Right renal cortex interstitium (tissue), 3 donors: ENCODE data around the gene MDM1. TPM values are rescaled to one million over a fixed set of nuclear protein-coding genes. Genes with fewer than 3 reads are reported as not detected.

Experiments
- DNase-seq, 3 donors: peaks; one replicate each; pipeline ENCODE4 v3.0.0-alpha.2; 2013; ENCODE audit warnings: low read depth in 3 of 3, low spot score in 2 of 3
- polyA plus RNA-seq, 3 donors: library from polyadenylated mRNA; unstranded; fragments of 120-200 nt; gene quantifications; one replicate each; pipeline ENCODE4 v1.2.1, GENCODE V29; 2013; ENCODE audit not compliant: insufficient read length in 3 of 3

Gene MDM1
- polyA plus RNA-seq, 3 donors: 31.4 to 44.4 (median 36.4) TPM

DNA sequence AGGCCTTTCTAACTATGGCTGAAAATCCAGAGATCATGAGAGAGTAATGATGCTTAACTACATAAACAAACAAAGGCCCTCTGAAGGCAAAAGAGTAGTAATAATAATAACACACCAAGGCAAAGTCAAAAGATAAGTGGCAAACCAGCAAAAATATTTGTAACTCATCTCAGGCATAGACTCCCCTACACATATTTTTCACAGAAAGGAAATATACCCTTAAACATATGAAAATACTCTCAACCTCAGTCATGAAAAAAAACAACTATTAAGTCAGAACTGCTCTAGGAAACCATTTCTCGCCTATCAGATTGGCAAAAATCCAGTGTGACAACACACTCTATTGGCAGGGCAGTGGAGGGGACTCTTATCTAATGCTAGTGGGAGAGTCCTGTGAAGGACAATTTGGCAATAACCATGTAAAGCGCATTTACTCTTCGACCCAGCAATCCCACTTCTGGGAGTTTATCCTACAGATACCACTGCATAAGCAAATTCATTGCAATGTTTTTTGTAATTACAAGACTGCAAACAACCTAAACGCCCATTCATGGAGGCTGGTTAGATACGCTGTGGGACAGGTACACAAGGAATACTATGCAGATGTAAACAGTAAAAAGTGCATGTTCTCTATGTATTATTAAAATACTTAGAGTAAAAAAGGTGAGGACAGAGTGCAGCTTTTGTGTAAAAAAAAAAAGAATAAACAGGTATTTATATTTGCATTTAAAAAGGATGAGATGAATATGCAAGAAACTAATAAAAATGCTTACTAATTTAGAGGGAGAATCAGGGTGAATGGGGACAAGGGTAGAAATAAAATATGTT is 52.7 kb downstream of the MDM1 start:
- no peak for DNase-seq

GRCh38 chr12:68276402-68276930 is 55.7 kb downstream of the MDM1 start:
- DNase-seq: no peak

- no peak for DNase-seq
These were observed 59.4 kb downstream of the MDM1 start for GRCh38 chr12:68272732-68273131.

DNA sequence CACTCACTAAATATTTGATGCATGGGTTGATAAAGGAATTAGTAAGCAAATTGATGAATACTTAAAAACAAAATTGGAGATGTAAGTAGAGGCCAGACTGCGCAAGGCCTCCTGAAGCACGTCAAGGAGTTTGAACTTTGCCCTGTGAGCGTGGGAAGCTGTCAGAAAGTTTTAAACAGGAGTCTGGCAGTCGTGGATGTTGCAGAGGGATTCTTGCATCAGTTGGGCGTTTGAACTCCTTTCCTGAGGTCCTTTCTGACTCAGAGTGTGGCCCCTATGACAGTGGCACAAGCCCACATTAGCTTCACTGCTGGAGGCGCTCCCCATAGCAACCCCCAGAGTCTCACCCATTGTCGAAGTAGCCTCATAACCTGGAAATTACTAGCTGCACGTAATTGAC is 60.8 kb downstream of the MDM1 start:
- no peak for DNase-seq

DNA sequence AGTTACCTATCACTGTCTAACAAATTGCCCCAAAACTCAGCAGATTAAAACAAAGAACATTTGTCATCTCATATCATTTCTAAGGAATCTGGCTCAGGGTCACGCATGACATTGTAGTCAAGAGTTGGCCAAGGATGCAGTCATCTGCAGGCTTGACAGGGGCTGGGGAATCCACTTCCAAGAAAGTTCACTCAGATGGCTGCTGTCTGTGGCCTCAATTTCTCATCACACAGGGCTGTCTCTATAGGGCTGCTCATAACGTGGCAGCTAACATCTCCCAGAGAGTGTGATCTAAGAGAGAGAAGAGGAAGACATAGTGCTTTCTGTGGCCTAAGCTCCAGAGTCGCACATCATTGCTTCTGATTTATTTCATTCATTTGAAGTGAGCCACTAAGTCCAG is 61.8 kb downstream of the MDM1 start:
- DNase-seq: no peak

- DNase-seq: no peak
These were observed 62.4 kb downstream of the MDM1 start for GRCh38 chr12:68269779-68270178.

- DNase-seq: no peak
These were observed 63.2 kb downstream of the MDM1 start for GRCh38 chr12:68268967-68269366.

GRCh38 chr12:68267892-68268396 is 64.2 kb downstream of the MDM1 start:
- no peak for DNase-seq

DNA sequence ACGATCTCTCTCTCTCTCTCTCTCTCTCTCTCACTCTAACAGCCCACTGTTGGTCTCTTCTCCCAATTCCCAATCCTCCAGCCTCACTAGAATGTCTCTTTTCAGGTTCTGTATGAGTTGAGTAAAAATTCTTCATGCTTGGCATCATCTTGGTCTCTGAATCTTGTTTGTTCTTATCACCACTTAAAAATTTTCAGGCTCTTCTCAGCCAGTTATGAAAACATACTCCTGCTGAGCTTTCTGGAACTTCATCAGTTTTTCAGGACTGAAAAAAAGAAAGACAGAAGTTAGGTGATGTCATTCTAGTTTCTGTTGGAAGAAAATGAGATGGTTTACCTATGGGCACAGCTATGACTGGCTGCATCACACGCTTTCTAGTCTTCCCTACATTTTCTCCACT is 67.3 kb downstream of the MDM1 start:
- DNase-seq: no peak

- DNase-seq: no peak
These were observed 67.9 kb downstream of the MDM1 start for GRCh38 chr12:68264158-68264855.

- no peak for DNase-seq
These were observed 68.8 kb downstream of the MDM1 start for GRCh38 chr12:68263366-68263765.

DNA sequence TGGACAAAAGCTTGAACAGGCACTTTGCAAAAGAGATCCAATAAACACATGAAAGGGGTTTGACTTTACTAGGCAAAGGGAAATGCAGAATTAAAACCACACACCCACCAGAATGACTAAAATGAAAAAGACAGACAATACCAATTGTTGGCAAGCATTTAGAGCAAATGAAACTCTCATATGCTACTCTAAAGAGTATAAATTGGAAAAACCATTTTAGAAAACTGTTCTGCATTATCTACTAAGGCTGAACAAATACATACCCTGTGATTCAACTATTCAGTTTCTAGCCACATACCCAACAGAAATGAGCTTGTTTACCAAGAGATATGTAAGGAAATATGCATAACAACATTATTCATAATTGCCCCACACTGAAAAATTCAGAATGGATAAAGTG is 70.3 kb downstream of the MDM1 start:
- no peak for DNase-seq

- DNase-seq: no peak
These were observed 72.0 kb downstream of the MDM1 start for GRCh38 chr12:68260153-68260552.

- no peak for DNase-seq
These were observed 72.7 kb downstream of the MDM1 start for GRCh38 chr12:68259318-68259940.

DNA sequence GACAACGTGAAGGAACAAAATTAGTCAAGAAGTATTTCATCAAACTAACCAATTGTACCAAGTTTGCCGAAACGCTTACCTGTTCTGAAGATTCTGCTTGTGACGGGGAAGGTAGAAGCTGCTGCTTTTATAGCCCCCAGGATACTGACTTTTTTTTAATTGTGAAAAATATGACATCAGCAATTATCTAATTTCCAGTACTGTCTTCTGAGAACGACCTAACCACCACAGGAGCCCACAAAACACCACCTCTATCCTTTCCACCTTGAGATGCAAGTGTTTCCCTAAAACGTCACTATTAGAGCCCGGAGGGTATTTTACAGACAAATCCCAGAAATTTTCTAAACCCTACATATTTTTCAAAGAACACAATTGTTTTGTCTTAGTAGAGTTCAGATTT is 78.7 kb downstream of the MDM1 start, which contains the start of gene IL22:
Gene IL22, minus strand, starts transcription at position 101 of the 400 bp plus-strand sequence. CDS start 156 bp downstream, outside the sequence.
- DNase-seq: no peak

DNA sequence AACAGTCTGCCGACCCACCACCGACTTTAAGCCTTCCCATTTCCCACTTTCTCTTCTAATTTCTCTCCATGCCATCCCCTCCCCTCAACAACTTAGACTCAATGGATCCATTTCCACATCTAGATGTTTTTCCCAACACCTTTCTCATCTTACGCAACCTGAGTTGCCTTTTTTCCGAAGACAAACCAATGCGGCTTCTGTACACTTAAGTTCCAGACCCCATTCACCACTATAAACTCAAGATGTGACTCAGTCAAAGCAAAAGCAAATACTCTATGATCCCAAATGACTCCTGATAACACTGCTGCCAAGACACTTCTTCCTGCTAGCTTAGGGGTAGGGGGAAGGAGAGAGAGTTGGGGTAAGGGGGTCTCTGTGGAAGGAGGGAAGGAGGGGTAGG is 80.1 kb downstream of the MDM1 start:
- no peak for DNase-seq

- no peak for DNase-seq
These were observed 81.7 kb downstream of the MDM1 start for GRCh38 chr12:68250454-68250853.

DNA sequence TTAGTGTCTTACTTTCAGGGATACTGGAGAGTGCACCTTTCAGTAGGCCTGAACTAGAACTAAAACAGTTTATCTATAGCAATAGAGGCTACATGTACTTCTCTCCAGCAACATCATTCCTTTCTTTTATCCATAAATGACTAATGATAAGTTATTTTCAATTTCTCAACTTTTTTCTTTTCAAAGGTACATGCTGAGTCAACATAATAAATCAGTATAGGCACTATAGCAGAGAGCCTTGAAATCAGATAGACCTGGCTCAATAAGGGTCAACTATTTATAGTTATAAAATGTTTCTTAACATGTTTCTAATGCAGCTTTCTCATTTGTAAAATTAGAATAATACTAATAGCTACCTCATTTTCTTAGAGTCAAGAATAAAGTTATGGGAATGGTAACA is 84.4 kb downstream of the MDM1 start:
- no peak for DNase-seq

DNA sequence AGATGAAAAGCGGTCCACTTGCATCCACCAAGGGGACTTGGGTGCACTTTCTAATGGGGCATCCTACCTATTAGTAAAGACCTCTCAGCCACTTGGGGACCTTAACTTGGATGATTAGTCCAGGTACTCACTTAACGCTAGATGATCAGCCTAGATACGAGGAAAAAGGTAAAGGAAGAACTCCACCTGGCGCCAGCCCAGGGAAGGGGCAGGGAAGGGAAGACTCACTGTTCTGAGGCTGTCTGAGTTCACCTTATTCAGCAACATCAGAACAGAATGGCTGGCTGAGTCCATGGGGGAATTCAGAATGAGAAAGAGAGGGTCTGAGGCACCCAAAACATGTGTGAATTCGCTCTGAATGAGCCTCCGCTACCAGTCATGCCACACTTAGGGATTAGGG is 85.8 kb downstream of the MDM1 start:
- no peak for DNase-seq

- peak in 2 of 3 donors; percentile 32 to 41 for DNase-seq
These were observed 86.8 kb downstream of the MDM1 start for GRCh38 chr12:68245180-68246021.
